ENCODE results near the gene ANTKMT.

- no peak for TF ChIP-seq POLR2AphosphoS5 (IDR thresholded peaks at IDR 0.05; ENCODE audit: low read depth)
- TF ChIP-seq, protein P1, sequence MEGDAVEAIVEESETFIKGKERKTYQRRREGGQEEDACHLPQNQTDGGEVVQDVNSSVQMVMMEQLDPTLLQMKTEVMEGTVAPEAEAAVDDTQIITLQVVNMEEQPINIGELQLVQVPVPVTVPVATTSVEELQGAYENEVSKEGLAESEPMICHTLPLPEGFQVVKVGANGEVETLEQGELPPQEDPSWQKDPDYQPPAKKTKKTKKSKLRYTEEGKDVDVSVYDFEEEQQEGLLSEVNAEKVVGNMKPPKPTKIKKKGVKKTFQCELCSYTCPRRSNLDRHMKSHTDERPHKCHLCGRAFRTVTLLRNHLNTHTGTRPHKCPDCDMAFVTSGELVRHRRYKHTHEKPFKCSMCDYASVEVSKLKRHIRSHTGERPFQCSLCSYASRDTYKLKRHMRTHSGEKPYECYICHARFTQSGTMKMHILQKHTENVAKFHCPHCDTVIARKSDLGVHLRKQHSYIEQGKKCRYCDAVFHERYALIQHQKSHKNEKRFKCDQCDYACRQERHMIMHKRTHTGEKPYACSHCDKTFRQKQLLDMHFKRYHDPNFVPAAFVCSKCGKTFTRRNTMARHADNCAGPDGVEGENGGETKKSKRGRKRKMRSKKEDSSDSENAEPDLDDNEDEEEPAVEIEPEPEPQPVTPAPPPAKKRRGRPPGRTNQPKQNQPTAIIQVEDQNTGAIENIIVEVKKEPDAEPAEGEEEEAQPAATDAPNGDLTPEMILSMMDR (IDR thresholded peaks at IDR 0.05; ENCODE audit: insufficient read depth, low read length): no peak
Measured at GRCh38 chr16:681746-682427, 39.1 kb upstream of the ANTKMT start.

Data from HL-60 (cell line).